ENCODE measurements around the gene CD99L2. TPM values are rescaled to one million over a fixed set of nuclear protein-coding genes. Genes with fewer than 3 reads are reported as not detected.

CD99L2 gene
- total RNA-seq, 2 donors from 2014 or later, result 32.6 to 53.3 TPM

DNA sequence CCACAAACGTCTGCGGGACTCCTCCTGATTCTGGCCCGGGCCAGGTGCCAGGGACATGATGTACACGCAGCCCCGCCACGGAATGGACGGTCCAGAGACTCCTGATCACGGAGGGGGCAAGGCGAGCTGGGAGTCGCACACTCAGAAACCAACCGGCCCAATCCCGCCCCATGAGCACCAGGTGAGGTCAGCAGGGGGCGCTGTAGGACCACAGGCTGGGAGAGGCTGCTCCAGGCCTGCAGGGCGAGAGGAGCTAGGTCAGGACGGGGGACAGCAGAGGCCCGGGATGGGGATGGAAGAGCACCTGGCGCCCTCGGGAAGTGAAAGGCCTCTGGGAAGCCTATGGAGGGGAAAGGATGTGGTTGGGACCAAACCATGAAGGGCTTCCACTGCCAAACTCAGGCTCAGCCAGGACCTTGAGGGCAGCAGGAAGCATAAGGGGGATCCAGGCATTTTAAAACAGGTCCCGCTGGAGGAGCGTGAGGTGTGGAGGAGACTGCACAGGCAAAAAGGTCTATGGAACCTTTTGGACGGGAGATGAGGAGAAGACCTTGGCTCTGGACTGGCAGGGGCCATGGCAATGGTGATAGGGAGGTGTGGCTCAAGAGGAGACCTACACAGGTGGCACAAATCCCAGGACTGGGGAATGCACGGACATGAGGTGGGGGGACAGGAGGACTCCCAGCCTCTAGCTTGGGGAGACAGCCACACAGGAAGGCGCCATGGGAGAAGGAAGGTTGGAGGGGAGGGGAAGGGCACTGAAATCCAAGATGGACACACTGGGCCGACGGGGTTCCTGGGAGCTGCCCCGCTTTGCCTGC, 126.1 kb downstream of the CD99L2 start:
- 36% methylated on average over 26 of the region's 26 CpGs for WGBS
- Histone ChIP-seq H3K9me3 (no peaks in the 10 kb centered on the region), H3K4me3 (no peak overlapping the region), H3K36me3 (no peaks in the 10 kb centered on the region), H3K4me1 (replicated peaks) (no peaks in the 10 kb centered on the region), H3K27ac (no peak overlapping the region), H3K27me3 (replicated peaks; ENCODE audit: insufficient read depth) (no peaks in the 10 kb centered on the region)
- peak; percentile 57 for DNase-seq (ENCODE audit: low spot score)
- no peak for TF ChIP-seq POLR2A (IDR thresholded peaks at IDR 0.05)
- peak; percentile 54 to 86 (median 74) for TF ChIP-seq CTCF (IDR thresholded peaks at IDR 0.05)
- peak; percentile 20 for TF ChIP-seq POLR2AphosphoS5 (IDR thresholded peaks at IDR 0.05)
- intact Hi-C loops (cut with DNase I), result loop anchor here (2.0 kb wide), 1 partner anchor 310 kb away; no protein-coding TSS in a partner anchor

- intact Hi-C loops (cut with DNase I), result no loop called here
- WGBS, result 100% methylated on average over 3 of the region's 16 CpGs
- H3K36me3 ChIP-seq, result no peaks in the 10 kb centered on the region
- no peaks in the 10 kb centered on the region for H3K27me3 ChIP-seq (replicated peaks; ENCODE audit: insufficient read depth)
- no peaks in the 10 kb centered on the region for H3K9me3 ChIP-seq
- no peak overlapping the region for H3K27ac ChIP-seq
- no peak for DNase-seq (ENCODE audit: low spot score)
- H3K4me1 ChIP-seq (replicated peaks), result no peaks in the 10 kb centered on the region
- no peak for TF ChIP-seq POLR2A (IDR thresholded peaks at IDR 0.05)
- no peak for TF ChIP-seq POLR2AphosphoS5 (IDR thresholded peaks at IDR 0.05)
- TF ChIP-seq CTCF (IDR thresholded peaks at IDR 0.05), result no peak
- H3K4me3 ChIP-seq, result no peak overlapping the region
Observed at GRCh38 chrX:150771116-150771515, 127.4 kb downstream of the CD99L2 start.

DNA sequence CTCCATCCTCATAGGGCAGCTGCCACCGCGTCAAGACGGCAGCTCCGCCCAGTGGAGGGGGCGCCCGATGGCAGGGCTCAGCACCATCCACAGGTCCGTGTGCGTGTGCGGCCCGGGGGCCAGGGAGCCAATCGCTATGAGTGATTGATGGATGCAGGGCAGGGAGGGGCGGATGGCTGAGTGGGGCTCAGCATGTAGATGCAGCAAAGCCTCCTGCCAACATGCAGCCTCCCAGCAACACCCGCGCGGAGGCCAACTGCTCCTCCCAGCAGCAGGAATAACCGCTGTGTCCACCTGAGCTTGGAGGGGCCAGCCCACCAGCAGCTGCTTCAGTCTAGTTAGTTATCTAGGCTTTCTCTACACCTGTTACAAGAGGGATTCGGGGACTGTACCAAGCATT, 127.8 kb downstream of the CD99L2 start:
- Histone ChIP-seq H3K4me1 (replicated peaks) (no peaks in the 10 kb centered on the region), H3K9me3 (no peaks in the 10 kb centered on the region), H3K4me3 (no peak overlapping the region), H3K27me3 (replicated peaks; ENCODE audit: insufficient read depth) (no peaks in the 10 kb centered on the region), H3K36me3 (no peaks in the 10 kb centered on the region), H3K27ac (no peak overlapping the region)
- WGBS, result 89% methylated on average over 11 of the region's 17 CpGs
- intact Hi-C loops (cut with DNase I), result no loop called here
- TF ChIP-seq POLR2AphosphoS5 (IDR thresholded peaks at IDR 0.05) (no peak), CTCF (IDR thresholded peaks at IDR 0.05) (no peak), POLR2A (IDR thresholded peaks at IDR 0.05) (no peak)
- DNase-seq (ENCODE audit: low spot score), result no peak

DNA sequence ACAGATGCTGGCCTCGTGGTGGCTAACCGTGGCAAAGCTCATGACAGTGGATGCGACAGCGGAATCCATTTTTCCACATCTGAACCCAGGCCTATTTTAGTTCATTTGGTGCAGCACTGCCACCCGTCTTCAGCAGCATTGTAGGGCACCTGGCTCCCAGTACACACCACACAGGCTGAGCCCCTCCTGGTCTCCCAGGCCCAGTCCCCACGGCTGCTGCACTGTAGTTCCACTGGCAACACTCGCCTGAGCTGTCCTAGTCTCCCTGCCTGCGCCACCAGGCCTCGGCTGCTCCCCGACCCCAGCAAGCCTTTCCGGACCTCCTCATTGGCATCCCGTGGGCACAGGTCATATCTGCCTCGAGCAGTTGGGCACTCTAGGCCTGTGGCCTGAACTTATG, 129.1 kb downstream of the CD99L2 start:
- intact Hi-C loops (cut with DNase I), result no loop called here
- Histone ChIP-seq H3K4me1 (replicated peaks) (no peaks in the 10 kb centered on the region), H3K36me3 (no peaks in the 10 kb centered on the region), H3K9me3 (no peaks in the 10 kb centered on the region), H3K27ac (no peak overlapping the region), H3K4me3 (no peak overlapping the region), H3K27me3 (replicated peaks; ENCODE audit: insufficient read depth) (no peaks in the 10 kb centered on the region)
- 86% methylated on average over 13 of the region's 13 CpGs for WGBS
- no peak for DNase-seq (ENCODE audit: low spot score)
- TF ChIP-seq CTCF (IDR thresholded peaks at IDR 0.05), result no peak
- no peak for TF ChIP-seq POLR2AphosphoS5 (IDR thresholded peaks at IDR 0.05)
- no peak for TF ChIP-seq POLR2A (IDR thresholded peaks at IDR 0.05)
